IPS-11a (cell line): Measurements from ENCODE around the gene PALLD.

Source experiments
- H3K4me3 ChIP-seq: one replicate; pipeline ENCODE4 v1.5.1; 2013; ENCODE audit warnings: low read depth, low read length, control low read depth

PALLD gene

GRCh38 chr4:168666531-168666930, 169.7 kb downstream of the PALLD start:
- no peak overlapping the region for H3K4me3 ChIP-seq

DNA sequence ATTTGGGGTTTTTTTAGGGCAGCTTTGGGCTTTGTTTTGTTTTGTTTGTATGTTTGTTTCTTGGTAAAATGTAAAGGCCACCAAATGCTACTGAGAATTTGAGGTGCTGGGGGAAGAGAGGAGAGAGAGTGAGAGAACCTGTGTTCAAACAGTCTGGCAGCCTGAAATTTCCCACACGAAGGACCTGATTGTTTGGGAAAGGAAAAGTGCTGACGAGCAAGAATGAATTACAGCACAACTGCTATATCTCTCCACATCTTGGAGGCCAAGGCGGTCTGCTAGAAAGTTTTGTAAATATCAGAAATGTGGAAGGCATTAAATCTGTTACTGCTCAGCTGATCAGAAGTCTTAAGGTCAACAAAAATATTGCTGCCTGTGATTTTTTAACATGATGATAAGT, 170.5 kb downstream of the PALLD start:
- no peak overlapping the region for H3K4me3 ChIP-seq

GRCh38 chr4:168667921-168668320, 171.1 kb downstream of the PALLD start:
- H3K4me3 ChIP-seq: no peak overlapping the region

DNA sequence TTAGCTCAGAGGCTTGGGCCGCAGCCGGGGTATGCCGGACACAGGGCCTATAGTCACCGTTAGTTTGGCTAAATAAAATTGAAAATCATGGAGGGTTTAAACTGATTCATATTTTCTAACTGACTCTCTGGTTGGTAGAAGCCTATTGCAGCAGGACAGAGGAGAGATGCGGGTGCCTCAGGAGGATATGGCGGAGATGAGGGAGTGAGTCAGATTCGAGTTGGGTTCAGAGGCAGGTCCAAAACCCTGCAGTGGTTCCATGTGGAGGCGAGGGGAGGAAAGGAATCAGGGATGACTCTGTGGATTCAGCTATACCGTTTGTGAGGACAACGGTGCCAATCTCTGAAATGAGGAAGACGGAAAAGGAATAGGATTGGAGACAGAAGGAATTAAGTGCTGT, 176.6 kb downstream of the PALLD start:
- no peak overlapping the region for H3K4me3 ChIP-seq

DNA sequence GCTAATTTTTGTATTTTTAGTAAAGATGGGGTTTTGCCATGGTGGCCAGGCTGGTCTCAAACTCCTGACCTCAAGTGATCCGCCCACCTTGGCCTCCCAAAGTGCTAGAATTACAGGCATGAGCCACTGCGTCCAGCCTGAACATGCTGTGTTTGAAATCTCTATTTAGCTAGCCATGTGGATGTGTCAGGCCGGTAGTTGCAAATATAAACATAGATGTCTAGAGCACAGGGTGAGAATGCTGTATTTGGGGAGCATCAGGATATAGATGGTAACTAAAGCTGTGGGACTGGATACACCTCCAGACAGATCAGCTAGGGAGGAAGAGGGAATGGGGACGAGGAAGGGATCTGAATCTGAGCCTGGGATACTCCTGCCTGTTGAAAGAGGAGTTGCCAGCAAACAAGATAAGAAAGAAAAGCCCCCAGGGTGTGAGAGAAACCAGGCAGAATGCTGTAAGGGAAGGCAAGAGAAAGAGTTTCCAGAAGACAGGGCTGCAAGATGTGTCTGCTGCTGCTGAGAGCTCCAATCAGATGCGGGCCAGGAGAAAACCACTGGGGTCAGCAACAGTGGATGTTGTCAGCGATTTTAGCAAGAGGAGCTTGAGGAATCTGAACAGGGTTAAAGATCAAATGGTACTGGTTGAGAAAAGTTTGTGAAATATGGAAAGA, 177.4 kb downstream of the PALLD start:
- no peak overlapping the region for H3K4me3 ChIP-seq

- H3K4me3 ChIP-seq: no peak overlapping the region
Measured at GRCh38 chr4:168674866-168675265, 178.0 kb downstream of the PALLD start.

GRCh38 chr4:168677063-168677462, 180.2 kb downstream of the PALLD start:
- no peak overlapping the region for H3K4me3 ChIP-seq

GRCh38 chr4:168677879-168678278, 181.0 kb downstream of the PALLD start:
- no peak overlapping the region for H3K4me3 ChIP-seq

DNA sequence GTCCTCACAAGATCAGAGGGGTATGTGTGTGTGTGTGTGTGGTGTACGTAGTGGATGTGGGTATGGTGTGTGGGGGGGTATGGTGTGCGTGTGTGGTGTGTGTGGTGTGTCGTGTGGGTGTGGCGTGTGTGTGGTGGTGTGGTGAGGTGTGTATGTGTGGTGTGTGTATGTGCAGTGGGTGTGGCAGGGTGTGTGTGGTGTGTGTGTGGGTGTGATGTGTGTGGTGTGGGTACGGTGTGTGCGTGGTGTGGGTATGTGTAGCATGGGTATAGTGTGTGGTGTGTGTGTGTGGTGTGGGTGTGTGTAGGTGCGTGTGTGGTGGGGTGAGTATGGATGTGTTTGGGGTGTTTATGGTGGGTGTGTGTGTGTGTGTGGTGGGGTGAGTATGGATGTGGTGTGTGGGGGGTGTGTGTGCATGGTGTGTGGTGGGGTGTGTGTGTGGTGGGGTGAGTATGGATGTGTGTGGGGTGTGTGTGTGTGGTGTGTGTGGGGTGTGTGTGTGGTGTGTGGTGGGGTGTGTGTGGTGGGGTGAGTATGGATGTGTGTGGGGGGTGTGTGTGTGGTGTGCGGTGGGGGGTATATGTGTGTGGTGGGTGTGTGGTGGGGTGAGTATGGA, 182.0 kb downstream of the PALLD start:
- no peak overlapping the region for H3K4me3 ChIP-seq

GRCh38 chr4:168679397-168679796, 182.5 kb downstream of the PALLD start:
- no peak overlapping the region for H3K4me3 ChIP-seq

DNA sequence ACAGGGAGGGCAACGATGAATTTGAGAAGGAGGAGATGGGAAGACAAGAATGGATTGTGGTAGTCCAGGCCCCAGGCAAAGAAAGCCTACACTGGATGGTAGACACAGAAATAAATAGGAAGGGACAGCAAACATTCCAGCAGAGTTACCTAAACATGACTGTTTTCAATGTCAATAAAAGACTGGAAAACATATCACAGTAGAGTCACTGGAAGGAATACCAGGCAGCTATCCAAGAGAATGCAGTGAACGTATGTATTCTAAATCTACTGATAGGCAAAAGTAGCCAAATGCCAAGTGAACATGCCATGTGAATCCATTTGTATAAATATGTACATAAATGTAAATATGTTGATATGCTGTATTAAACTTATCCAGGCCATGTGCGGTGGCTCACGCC, 183.0 kb downstream of the PALLD start:
- H3K4me3 ChIP-seq: no peak overlapping the region

- no peak overlapping the region for H3K4me3 ChIP-seq
Measured at GRCh38 chr4:168682898-168683500, 186.1 kb downstream of the PALLD start.

GRCh38 chr4:168683595-168683994, 186.7 kb downstream of the PALLD start:
- no peak overlapping the region for H3K4me3 ChIP-seq

DNA sequence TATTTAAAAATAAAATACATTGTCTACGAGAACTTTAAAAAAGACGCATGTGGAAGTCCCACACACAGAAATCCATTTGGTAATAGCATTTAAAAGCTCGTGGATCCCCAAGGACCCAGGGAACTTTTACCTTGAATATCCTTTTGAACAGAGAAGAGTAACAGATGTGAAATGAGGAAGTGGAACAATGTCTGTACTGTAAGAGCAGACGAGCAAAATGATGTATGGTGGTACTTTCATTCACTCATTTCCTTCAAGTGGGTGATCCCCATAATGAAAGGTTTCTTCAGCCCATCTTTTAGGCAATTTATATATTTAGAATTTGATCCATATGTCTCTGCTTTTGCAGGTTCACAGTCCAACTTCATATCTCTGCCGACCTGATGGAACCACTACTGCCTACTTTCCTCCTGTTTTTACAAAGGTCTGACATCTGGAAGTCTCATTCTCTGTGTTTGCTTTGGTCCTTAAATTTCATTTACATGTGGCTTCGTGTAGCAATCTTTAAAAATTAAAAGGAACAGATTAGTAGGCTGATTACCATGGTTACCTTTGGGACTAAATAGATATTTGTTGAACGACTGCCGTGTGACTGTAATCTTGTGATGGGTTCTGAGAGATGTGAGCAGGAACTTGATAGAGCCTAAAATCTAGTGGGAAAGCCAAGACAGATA, 188.4 kb downstream of the PALLD start:
- no peak overlapping the region for H3K4me3 ChIP-seq

GRCh38 chr4:168688584-168688983, 191.7 kb downstream of the PALLD start:
- H3K4me3 ChIP-seq: no peak overlapping the region

DNA sequence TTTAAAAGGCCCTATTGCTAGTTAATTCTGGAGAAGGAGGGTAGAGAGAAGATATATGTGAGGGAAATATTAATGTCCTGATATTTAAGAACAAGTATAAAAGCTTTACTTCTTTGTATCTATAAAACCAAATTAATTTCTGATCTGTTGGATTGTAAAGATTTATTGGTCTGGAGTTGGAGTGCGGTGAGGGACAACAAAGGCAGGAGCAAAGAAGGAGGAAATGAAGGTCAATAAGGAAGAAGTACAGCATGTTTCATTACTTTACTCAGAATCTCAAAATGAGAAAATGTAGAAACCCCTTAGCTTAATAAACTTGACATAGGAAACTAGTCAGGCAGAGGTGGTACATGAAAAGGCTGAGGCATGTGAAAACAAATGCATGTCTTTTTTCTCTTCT, 192.9 kb downstream of the PALLD start:
- H3K4me3 ChIP-seq: no peak overlapping the region

GRCh38 chr4:168690199-168690598, 193.3 kb downstream of the PALLD start:
- H3K4me3 ChIP-seq: no peak overlapping the region

DNA sequence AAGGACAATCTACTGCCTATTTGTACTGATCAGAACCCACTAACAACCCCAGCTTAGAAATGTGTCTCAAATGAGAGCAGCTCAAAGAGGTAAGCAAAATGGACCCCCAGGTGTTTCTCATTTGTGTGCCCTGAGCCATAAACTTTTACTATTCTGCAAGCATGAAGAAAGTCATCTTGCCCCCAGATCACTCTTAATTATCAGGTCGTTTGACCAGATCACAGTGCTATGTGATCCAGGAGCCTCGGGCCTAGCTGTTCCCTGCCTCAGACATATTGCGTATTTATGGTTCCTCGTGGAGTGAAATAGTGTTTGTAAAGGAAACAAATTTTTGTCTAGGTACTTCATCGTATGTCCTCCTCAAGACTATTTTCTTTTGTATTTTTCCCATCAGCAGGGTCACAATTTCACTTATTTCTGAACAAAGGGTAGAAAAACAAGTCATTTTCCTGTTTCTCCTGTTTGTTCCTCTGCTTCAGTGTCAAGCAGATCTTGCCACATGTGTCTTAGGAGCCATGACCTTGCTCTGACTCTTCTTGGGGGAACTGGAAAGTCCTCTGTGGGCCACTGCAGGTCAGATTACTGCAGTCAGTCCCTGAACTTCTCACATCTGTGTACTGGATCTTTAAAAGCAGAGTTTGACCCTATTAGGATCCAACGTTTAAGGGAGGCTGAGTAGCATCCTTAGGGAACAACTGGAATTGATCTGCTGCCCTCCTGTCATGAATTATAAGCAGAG, 194.9 kb downstream of the PALLD start:
- no peak overlapping the region for H3K4me3 ChIP-seq

DNA sequence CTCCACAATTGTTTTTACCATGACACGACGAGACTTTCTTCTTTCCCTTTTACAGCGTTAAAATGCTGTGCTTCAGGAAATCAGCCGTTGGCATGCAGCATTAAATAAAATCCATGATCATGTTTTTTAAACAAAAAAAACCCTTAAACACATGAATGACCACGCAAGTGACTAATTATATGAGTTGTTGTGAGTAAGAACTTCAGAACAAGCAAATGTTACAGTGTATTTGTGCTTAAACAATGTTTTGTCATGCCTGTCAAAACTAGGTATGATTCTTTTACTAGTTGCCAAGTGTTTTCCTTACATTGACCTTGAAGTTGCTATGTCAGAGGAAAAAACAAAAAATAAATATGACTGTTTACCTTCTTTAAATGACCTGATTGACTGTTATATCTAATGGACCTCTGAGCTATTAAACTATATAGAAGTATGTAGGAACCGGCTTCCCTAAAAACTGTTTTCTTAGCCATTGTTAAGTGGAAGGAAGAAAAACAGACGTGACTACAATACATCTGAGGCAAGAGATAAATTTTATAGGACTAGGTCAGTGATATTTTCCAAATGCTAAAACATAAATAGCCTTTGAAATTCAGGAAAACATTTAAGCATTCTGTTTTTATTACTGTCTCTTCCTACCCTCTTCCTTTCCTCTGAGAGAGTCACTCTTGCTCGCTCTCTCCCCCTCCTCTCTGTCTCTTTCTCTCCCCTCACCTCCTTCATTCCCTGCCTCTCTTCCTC, 197.1 kb downstream of the PALLD start:
- H3K4me3 ChIP-seq: no peak overlapping the region

DNA sequence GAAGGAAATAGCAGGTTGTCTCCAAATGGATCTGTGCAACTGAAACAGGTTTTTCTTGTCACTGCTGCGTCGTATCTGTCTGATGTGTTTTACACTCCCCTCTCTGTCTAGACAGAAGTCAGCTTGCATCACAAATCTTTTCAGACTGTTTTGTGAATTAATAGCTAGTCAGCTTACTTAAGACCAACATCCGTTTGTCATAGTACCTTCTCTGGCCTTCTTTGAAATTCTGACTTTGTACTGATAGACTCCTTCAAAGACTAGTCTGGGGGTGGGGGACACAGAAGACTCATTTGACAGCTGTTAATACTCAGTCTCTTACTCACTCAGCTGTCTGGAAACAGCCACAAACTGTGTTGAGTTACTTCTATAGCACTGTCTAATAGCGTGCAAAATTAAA, 197.8 kb downstream of the PALLD start:
- H3K4me3 ChIP-seq: no peak overlapping the region

GRCh38 chr4:168695288-168695687, 198.4 kb downstream of the PALLD start:
- H3K4me3 ChIP-seq: no peak overlapping the region
